ENCODE results near the gene SV2B.

- TF ChIP-seq EZH2 (IDR thresholded peaks at IDR 0.05; ENCODE audit: low read depth) (no peak), CTCF (conservative IDR thresholded peaks at IDR 0.05) (no peak)
Measured at GRCh38 chr15:91329914-91330313, 229.9 kb downstream of the SV2B start.
